Raji (cell line): ENCODE results near the gene QPCT.

Source experiments
- POLR2A ChIP-seq: IDR thresholded peaks from 2 replicates; pipeline ENCODE4 v1.6.1; 2011; ENCODE audit warnings: low read depth, low read length, control low read depth; ENCODE audit not compliant: insufficient read depth

QPCT gene

DNA sequence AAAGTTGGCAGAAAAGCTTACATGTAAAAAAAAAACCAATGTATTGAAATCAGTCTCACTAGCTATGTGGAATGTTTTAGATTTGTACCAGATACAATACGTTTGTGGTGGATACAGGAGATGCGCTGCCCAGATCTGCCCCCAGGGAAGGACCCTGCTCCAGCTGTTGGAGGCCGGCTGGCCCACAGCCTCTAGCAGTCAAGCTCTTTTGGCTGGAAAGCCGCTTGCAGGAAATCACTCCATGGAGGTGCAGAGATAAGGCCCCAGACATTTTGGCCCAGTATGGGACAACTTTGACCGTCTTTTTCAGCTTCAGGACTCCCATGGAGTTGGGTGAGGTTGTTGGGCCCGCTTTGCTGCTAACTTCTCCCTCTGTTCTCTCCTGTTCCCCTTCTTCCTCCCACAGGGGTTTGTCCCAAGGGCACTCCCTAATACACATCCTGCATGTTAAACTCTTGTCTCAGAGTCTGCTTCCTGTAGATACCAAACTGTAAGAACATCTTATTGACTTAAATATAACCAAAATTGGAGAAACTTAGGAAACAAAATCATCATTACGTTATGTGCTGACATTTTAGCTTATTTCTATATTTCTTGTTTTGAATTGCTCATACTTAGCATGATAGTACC is 1.7 kb upstream of the QPCT start:
- no peak for TF ChIP-seq POLR2A

DNA sequence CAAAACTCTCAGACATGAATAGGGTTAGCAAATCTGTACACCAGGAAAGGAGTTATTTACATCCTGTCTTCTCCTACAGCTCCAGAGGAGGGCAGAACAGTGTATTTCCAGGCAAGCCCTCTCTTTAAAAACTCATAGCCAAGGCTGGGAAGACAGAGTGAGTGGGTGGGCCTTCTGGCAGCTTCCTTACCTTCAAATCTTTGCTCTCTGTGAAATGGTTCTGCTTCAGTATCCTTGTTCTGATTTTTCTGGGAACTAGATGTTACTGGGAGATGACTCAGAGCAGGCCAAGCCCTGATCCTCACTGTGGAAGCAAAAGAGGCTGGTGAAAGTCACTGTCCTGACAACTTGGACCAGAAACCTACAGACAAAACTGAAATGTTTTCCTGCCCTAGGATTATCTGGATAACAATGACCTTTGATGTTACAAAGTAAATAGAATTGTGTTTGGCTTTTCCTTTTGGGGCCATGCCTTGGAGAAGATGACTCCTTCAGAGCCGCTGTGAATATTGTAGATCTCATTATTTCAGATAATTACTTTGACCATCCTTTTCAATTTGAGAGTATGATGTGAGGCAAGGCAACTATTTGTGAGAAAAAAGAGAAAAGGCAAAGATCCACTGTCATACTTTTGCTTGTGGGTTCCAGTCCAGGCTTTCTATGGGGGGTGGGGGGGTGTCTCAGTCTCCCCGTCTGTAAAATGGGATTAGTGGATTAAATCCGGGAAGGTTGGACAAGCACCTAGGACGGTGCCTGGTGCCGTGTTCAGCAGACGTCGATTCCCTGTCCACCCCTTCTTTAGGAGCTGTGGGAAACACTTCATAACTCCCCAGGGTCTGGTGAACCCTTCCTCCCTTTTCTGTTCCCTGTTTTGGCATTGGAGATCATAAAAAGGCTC is 644 bp upstream of the QPCT start:
- TF ChIP-seq POLR2A = no peak

DNA sequence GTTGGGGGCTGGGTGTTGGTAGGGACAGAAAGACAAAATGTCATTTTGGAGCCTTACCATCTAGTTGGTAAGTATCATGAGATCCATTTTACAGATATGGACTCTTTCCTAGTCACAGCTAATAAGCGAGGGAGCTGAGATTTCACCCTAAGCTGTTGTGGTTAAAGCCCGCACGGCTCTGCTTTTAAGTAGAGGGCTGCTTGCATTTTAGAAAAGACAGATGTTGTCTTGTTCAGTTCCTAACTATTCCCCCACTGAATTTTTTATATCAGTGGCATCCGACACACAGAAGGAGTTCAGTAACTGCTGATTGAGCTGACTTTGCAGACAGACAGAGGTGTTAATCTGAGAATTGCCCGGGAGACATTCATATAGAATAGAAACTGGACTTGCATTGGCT is 3.7 kb downstream of the QPCT start:
- TF ChIP-seq POLR2A = no peak

DNA sequence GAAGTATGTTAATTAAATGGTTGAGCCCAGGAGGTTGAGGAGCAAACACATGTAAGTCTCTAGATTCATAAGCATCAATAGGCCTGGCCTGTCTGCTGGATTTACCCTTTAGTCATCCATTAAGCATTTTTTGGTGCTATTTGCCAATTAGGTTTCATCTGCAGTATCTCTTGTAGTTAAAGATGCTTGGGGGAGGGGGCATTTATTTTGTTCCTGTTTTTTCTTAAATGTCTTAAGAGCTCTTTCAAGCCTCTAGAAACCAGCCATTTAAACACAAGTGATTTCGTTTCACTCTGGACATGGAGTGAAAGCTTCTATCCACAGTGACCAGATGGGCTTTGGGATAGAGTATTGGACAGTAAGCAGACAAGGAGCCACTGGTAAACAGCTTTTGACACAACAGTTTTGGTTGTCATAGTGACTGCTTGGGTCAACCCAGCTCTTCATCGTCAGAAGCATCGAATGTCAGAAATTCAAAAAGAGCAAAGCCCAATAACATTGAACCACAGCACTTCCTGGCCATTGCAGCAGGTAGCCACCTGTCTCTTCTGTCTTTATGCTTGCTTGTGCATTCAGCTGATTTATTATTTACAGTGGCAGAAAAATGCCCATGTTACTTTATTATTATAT is 4.9 kb downstream of the QPCT start:
- TF ChIP-seq POLR2A = no peak

DNA sequence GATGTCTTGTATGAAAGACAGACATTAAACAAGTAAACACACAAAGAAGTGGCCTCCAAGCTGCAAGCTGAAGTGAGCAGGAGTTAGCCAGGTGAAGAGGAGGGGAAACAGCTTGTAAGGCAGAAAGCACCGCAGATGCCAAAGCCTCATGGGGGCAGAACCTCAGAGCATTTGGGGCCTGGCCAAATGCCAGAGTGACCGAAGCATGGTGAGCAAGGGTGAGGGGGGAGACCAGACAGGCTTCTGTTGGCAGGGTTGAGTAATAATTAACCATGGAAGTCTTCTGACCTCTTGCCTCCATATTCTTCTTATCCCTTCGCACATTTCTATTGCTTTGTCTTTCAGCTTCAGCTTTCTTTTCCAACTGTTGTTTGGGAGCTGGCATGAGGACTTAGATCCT is 5.6 kb downstream of the QPCT start:
- no peak for TF ChIP-seq POLR2A

DNA sequence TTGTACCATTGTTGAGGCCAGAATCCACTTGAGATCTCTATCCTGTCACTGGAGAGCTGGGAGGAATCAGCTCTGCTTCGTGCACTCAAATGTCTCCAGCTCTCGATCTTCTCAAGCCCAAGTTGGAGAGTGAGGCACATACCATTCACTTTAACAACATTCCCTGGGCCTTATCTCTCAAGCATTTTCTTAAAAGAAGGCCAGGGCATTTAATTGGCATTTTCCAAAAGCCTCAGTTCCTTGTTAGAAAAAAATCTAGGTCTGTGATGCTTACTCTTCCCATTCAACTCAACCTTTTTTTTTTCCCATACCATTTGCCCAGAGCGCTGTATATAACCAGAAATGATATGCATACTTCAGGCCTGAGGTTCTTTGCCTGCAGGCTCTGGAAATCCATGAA is 10.1 kb downstream of the QPCT start:
- no peak for TF ChIP-seq POLR2A

DNA sequence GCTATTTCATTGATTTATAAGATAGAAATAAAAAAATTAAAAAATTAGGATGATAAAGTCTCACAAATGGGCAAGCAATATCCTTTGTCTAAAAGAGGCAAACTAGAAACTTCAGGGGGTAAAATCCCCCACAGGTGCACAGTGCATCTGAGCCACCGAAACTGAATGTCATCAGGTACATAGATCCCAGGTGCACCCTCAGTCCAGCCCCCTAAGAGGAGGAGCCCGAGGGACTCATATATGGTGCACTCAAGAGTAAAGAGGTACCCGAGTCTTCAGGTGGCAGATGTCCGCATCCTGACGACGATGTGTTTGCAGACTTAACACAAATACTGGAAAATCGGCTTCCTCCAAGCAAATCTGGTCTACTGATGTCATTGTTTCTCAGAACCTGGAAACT is 11.3 kb downstream of the QPCT start:
- TF ChIP-seq POLR2A = no peak

DNA sequence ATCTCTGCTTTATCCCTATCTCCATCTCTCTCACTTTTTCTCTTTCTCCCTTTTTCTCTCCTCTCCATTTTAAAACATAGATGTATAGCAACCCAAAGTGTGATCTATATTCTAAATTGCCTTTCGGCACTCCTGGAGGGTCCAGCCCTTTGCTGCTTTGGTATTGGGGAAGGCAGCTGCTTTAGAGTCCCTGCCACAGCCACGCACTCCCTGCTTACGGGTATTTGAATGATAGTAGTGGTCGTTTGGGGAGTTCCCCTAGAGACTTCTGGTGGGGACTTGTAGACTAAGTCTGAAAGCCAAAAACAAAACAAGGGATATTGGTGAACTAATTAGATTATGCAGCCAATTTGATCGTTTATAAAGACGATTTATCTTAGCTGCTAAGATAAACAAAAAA is 11.9 kb downstream of the QPCT start:
- TF ChIP-seq POLR2A = no peak

DNA sequence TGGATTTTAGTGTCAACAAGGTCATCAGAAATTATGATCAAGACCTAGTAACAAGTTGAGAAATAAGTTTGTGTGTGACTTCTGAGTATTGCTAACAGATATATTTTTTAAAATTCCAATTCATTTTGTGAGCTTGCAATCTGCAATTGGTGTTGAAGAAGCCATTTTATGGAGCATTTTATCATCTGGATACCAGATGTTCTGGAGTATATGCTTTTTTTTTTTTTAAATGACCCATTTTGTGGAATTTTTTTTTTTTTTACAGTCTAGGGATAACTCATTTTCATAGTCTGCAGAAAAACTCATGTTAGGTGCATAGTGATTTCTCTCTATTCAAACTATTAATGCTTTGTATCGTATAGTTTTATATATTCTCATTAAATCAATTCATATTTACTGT is 12.6 kb downstream of the QPCT start:
- TF ChIP-seq POLR2A = no peak

DNA sequence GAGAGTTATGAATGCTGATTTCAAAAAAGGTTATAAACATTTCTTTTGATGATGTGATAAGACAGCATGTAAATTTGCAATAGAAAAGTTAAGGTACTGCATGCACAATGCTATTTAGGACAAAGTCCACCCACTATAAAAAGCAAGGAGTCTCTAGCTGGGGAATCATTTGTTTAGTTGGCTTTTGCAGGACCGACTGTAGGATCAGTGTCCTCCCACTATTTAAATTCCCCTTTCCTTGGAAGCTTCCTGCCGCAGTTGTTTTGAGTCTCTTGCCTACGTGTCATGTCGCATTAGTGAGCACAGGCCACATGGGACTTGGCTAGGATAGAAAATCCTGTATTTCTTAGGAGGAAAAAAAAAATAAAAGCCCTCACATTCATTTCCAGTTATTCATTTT is 13.1 kb downstream of the QPCT start:
- TF ChIP-seq POLR2A = no peak

DNA sequence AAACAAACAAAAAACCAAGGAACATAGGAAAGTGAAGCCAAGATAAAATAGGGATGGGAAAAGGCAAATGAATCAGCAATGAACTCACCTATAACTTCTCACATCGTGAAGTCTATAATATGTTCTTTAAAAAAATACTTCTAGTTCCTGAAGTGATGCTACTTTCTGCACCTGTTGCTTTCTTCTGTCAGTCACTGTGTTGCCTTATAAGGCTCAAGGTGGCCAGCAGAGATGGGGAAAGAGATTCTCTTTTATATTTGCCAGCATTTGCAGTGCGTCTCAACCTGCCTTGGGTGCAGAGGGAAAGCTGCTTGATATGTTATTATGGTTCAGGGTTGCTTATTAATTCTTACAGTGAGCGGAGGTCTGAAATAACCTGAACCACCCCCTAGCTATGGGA is 14.0 kb downstream of the QPCT start:
- TF ChIP-seq POLR2A = no peak

DNA sequence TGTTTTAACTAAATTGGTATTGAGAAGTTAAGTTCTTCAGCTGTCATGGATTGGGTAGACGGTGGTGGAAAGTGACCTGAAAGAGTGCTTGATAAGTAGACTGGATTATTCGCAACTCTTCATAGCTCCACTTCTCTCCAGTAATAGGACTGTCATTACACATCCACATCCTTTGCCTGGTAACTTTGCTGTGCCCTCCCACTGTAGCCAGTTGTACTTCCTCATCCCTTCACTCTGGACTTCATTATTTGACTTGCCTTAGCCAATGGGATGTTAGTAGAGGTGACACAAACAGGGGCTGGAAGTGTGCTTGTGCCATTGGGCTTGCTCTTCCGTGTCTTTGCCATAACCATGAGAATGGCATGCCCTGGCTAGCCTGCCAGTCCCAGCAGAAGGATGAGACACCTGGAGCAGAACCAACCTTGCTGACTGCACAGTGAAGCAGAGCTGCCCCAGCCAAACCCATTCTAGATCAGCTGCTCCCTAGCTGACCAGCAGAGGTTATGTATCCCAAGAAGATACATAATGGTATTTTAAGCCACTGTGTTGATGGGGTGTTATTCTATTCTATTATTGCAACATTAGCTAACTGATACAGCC is 16.9 kb downstream of the QPCT start:
- no peak for TF ChIP-seq POLR2A

DNA sequence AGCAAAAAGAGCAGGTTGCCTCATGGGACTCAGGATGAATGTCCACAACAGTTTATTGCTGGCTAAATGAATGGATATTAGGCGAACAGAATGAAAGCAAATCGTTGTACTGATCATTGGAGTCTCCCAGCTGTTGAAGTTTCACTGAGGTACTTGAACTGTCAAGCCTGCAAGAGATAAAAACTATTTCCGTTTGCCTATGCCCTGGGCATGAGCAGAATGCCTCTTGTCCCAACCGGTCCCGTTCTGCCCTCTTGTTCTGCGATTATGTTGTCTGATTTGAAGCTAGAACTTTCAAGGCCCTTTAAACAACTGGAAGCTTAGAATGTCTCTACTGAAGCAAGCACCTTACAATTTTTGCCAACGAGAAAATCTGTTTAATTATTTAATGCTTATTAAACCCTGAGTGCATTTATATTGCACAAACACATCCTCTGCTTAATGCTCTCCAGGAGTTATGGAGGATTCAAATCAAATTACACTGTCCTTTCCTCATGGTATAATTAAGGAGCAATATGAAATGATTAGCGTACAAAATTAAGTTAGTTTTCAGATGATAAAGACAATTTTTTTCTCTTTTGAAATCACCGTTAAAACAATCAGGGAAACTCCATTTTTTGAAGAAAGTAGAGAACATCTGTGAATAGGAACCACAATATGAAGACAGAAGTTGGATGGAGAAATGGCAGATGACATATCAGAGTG is 17.7 kb downstream of the QPCT start:
- TF ChIP-seq POLR2A = no peak

DNA sequence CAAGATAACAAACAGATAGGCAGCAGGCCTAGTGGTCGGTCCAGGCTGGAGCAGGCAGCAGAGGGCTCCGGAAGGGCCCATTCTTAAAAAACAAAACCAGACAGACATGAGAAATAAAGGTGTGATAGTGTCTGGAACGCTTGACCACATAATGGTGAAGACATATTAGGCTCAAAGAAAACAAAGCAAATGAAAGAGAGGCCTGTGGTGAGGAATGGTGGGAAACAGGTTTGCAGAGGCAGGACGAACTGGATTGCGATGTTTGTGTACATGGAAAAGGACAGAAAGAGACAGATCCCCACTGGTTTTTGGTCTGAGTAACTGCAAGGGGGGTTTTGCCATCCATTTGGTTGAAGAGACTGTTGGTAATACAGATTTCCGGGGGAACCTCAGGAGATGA is 19.9 kb downstream of the QPCT start:
- no peak for TF ChIP-seq POLR2A

DNA sequence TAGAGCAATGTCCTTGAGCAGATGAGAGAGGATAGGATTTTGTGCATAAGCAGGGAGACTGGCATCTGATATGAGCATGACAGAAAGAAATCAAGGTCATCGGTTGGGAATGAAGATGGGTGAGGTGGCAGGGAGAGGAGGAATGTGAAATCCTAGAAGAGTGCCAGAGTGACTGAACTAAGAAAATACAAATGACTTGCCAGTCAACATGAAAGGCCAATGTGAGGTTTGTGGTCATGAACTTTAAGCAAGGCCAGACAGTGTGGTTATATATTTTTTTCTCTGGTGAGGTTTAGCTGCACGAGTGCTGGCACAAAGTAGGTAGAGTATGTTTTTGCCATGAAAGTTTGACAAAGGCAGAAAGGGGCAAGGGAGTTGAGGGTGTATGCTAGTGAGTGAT is 21.2 kb downstream of the QPCT start:
- TF ChIP-seq POLR2A = no peak

DNA sequence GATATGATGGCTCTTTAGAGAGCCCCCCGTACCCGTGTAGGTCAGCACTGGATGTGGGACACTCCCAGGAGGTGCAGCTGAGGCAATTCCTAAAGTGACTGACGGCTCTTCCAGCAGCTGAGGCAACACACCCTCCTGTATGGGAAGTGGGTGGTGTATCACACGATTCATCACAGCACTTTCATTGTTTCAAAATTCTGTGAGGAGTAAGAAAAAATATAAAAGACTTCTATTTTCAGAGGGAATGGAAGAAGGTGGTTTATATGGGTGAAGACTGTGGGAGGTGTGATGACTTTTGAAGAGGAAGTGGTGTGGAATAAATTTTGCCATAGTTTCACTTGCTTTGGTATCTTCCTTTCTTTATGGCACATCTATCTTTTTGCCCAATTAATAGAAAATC is 22.3 kb downstream of the QPCT start:
- TF ChIP-seq POLR2A = no peak

DNA sequence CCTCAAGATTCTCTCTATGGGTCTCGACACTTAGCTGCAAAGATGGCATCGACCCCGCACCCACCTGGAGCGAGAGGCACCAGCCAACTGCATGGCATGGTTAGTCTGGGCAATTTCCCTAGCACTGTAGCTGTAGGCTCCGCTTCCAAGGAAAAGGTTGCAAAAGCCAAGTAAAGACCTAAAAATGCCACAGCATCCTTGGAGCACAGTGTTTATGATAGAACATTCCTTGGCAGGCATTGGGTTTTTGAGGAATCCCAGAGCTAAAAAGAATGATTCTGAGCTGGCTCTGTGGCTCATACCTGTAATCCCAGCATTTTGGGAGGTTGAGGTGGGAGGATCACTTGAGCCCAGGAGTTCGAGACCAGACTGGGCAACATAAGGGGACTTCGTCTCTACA is 22.9 kb downstream of the QPCT start:
- TF ChIP-seq POLR2A = no peak
